PFSK-1 (cell line): ENCODE data around the gene ADIPOQ.

Experiments used
- FOXP2 ChIP-seq: optimal IDR thresholded peaks from 2 replicates; pipeline ENCODE3; 2011; ENCODE audit warnings: borderline replicate concordance, control low read depth, inconsistent platforms; ENCODE audit not compliant: insufficient read depth; ENCODE audit errors: extremely low read length, extremely low read depth
- POLR2AphosphoS5 ChIP-seq: IDR thresholded peaks from 2 replicates; pipeline ENCODE4 v1.6.1; 2012; ENCODE audit warnings: low read depth, mild to moderate bottlenecking, control low read depth, low read length, moderate library complexity
- SIN3A ChIP-seq: IDR thresholded peaks from 2 replicates; pipeline ENCODE4 v1.6.1; 2012; ENCODE audit warnings: mild to moderate bottlenecking, low read length, moderate library complexity, borderline replicate concordance; ENCODE audit not compliant: insufficient read depth

DNA sequence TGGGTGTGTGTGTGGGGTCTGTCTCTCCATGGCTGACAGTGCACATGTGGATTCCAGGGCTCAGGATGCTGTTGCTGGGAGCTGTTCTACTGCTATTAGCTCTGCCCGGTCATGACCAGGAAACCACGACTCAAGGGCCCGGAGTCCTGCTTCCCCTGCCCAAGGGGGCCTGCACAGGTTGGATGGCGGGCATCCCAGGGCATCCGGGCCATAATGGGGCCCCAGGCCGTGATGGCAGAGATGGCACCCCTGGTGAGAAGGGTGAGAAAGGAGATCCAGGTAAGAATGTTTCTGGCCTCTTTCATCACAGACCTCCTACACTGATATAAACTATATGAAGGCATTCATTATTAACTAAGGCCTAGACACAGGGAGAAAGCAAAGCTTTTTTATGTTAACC lies 10.5 kb downstream of the ADIPOQ start:
- TF ChIP-seq POLR2AphosphoS5, result no peak
- TF ChIP-seq SIN3A, result no peak
- TF ChIP-seq FOXP2, result no peak
